Prostate gland (tissue), 2 donors: ENCODE data around the gene CORIN.

Source experiments
- POLR2A ChIP-seq: fragments of 450-650 bp; IDR thresholded peaks from one replicate; pipeline ENCODE4 v1.6.1; 2016; ENCODE audit warnings: antibody characterized with exemption, mild to moderate bottlenecking
- POLR2AphosphoS5 ChIP-seq: sonication (generic); formaldehyde crosslinking; IDR thresholded peaks from one replicate; pipeline ENCODE4 v1.6.1; 2017; ENCODE audit warnings: antibody characterized with exemption
- TF ChIP-seq, protein P1 (sequence below), 4 experiments: fragments of 200-600 bp in 2 of 4; fragments of 450-650 bp in 2 of 4; sonication (generic) in 2 of 4; IDR thresholded peaks; 1 replicate in 3 of 4; 2 replicates in 1 of 4; pipeline ENCODE4 v1.5.1; 2016 to 2019; ENCODE audit warnings: antibody characterized with exemption in 4 of 4, mild to moderate bottlenecking in 2 of 4, moderate library complexity in 2 of 4

DNA sequence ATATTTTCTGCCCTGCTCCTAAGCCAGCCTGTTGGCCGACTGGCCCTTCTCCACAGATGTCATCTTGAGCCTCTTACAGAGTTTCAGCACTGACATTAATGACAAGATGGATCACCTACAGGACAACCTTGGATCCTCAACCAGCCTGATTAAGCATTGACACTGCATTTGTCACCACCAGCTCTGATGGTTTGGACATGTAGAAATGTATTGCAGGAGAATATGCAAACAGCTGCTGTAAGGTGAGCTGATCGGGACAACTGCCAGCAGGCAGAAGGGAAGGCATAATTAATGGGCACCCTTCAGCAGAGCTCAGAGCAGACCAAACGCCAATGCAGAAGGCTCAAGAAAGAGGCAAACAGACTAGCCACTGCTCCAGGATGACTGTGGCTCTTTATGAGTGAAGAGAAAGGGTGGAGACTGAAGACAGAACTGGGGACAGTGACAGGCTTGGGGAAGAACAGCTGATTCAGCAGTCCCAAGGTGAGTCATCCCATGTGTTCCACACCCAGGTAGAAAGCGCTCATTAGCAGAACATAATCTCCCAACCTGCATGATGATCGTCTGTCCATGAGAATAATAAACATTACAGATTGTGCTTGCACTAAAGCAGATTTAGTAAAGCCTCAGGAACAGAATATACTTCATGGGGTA is 6.7 kb downstream of the CORIN start:
- TF ChIP-seq POLR2A = no peak
- TF ChIP-seq, protein P1, sequence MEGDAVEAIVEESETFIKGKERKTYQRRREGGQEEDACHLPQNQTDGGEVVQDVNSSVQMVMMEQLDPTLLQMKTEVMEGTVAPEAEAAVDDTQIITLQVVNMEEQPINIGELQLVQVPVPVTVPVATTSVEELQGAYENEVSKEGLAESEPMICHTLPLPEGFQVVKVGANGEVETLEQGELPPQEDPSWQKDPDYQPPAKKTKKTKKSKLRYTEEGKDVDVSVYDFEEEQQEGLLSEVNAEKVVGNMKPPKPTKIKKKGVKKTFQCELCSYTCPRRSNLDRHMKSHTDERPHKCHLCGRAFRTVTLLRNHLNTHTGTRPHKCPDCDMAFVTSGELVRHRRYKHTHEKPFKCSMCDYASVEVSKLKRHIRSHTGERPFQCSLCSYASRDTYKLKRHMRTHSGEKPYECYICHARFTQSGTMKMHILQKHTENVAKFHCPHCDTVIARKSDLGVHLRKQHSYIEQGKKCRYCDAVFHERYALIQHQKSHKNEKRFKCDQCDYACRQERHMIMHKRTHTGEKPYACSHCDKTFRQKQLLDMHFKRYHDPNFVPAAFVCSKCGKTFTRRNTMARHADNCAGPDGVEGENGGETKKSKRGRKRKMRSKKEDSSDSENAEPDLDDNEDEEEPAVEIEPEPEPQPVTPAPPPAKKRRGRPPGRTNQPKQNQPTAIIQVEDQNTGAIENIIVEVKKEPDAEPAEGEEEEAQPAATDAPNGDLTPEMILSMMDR (IDR thresholded peaks at IDR 0.05) = no peak
- no peak for TF ChIP-seq POLR2AphosphoS5
